Keratinocyte (primary cell): ENCODE measurements around the gene AOPEP. TPM values are rescaled to one million over a fixed set of nuclear protein-coding genes. Genes with fewer than 3 reads are reported as not detected.

Experiments
- DNase-seq: peaks from one replicate; pipeline ENCODE4 v3.0.0-alpha.2; 2011; ENCODE audit warnings: low read depth, missing footprints, low spot score
- FAIRE-seq: peaks from 2 replicates; lab custom pipeline; 2011; peaks lifted over from hg19 to GRCh38; lab: Jason Lieb, UNC
- H2AFZ ChIP-seq: 2 replicates; pipeline ENCODE4 v1.6.0; 2012; ENCODE audit warnings: low read length, control low read depth, inconsistent platforms; ENCODE audit not compliant: control insufficient read depth
- H3K27ac ChIP-seq: 2 replicates; pipeline ENCODE4 v1.5.1; 2011; ENCODE audit warnings: low read length; ENCODE audit not compliant: control insufficient read depth, insufficient read depth
- H3K27me3 ChIP-seq: 3 replicates; pipeline ENCODE4 v1.6.0; 2011; ENCODE audit warnings: low read length; ENCODE audit not compliant: control insufficient read depth, insufficient read depth; ENCODE audit errors: extremely low read depth
- H3K36me3 ChIP-seq, 2 experiments: 2 replicates in 1 of 2; 3 replicates in 1 of 2; pipeline ENCODE4 v1.5.1; 2011; ENCODE audit warnings: low read length in 2 of 2, mild to moderate bottlenecking in 1 of 2; ENCODE audit not compliant: control insufficient read depth in 2 of 2, insufficient read depth in 2 of 2; ENCODE audit errors: extremely low read depth in 1 of 2
- H3K4me1 ChIP-seq: 3 replicates; pipeline ENCODE4 v1.5.1; 2011; ENCODE audit warnings: low read length; ENCODE audit not compliant: control insufficient read depth, insufficient read depth; ENCODE audit errors: extremely low read depth
- H3K4me2 ChIP-seq: 3 replicates; pipeline ENCODE4 v1.6.0; 2011; ENCODE audit warnings: low read depth, low read length; ENCODE audit not compliant: control insufficient read depth, insufficient read depth; ENCODE audit errors: extremely low read depth
- H3K4me3 ChIP-seq, 3 experiments: fragments of 200-600 bp in 1 of 3; sonication (generic) in 1 of 3; 2 replicates in 2 of 3; 3 replicates in 1 of 3; pipeline ENCODE4 v1.5.1; 2011 to 2016; ENCODE audit warnings: low read length in 3 of 3, mild to moderate bottlenecking in 3 of 3, control low read depth in 2 of 3, inconsistent platforms in 1 of 3, low read depth in 1 of 3, mixed read lengths in 1 of 3, mixed run types in 1 of 3, moderate library complexity in 1 of 3; ENCODE audit not compliant: control insufficient read depth in 2 of 3, insufficient read depth in 2 of 3; ENCODE audit errors: extremely low read depth in 1 of 3
- H3K79me2 ChIP-seq: 2 replicates; pipeline ENCODE4 v1.6.0; 2012; ENCODE audit warnings: low read length; ENCODE audit not compliant: control insufficient read depth, insufficient read depth
- H3K9ac ChIP-seq: 3 replicates; pipeline ENCODE4 v1.6.0; 2011; ENCODE audit warnings: low read length; ENCODE audit not compliant: control insufficient read depth, insufficient read depth; ENCODE audit errors: extremely low read depth
- H3K9me1 ChIP-seq: 3 replicates; pipeline ENCODE4 v1.6.0; 2011; ENCODE audit warnings: low read length; ENCODE audit not compliant: control insufficient read depth, insufficient read depth; ENCODE audit errors: extremely low read depth
- H3K9me3 ChIP-seq: 2 replicates; pipeline ENCODE4 v1.5.1; 2012; ENCODE audit warnings: low read depth, low read length; ENCODE audit not compliant: control insufficient read depth
- H4K20me1 ChIP-seq: 3 replicates; pipeline ENCODE4 v1.6.0; 2011; ENCODE audit warnings: low read length; ENCODE audit not compliant: control insufficient read depth, insufficient read depth; ENCODE audit errors: extremely low read depth
- EZH2 ChIP-seq: IDR thresholded peaks from one replicate; pipeline ENCODE4 v1.6.1; 2012; ENCODE audit warnings: inconsistent platforms, mild to moderate bottlenecking, low read length, moderate library complexity
- dilution Hi-C: fragments of 300-500 bp; cut with MboI; formaldehyde crosslinking; loops from one replicate; pipeline ENCODE4 v1.7.0; 2020; ENCODE audit warnings: low sequenced_read_pairs; ENCODE audit not compliant: extremely low pct_ligation_motif_present
- polyA plus RNA-seq, 5 experiments: library from polyadenylated mRNA; depleted of rRNA in 3 of 5; stranded (reverse) in 3 of 5; stranded (forward) in 1 of 5; unstranded in 1 of 5; fragments of >200 nt; gene quantifications; 1 replicate in 1 of 5; 2 replicates in 3 of 5; 3 replicates in 1 of 5; pipeline versions ENCODE4 v1.2.1 to v1.2.3, GENCODE V29; 2011 to 2012; ENCODE audit warnings: missing spikeins in 2 of 5, low read depth in 1 of 5, low replicate concordance in 1 of 5
- TF ChIP-seq, protein P1 (sequence below), 3 experiments: IDR thresholded peaks in 1 of 3; conservative IDR thresholded peaks in 1 of 3; optimal IDR thresholded peaks in 1 of 3; 2 replicates in 2 of 3; 3 replicates in 1 of 3; pipeline versions ENCODE3 to v1.5.1; 2011; ENCODE audit warnings: low read length in 3 of 3, mild to moderate bottlenecking in 3 of 3, moderate library complexity in 2 of 3, control low read depth in 1 of 3, inconsistent platforms in 1 of 3; ENCODE audit not compliant: insufficient read depth in 2 of 3; ENCODE audit errors: extremely low read depth in 1 of 3

Gene AOPEP
- polyA plus RNA-seq, 1 donor (not counting 4 experiments of a cell fraction or from before 2014, with no cell fraction given) = 27.0 TPM

DNA sequence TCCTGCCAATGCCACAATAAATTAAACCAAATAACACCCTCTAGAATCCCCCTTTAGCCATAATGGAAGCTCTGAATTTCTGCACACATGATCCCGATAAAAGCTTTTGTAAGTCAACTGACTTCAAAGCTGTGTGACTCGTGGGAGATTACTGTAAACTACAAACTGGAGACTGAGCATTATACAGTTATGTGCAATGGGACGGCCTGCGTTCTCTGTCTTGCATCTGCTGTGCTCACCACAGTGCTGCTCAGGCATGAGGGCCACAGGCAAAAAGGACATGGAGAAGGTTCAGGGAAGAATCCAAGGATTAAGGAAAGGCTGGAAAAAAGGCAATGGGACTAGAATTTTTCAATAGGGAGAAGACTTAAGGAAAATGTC, 406.8 kb downstream of the AOPEP start:
- Histone ChIP-seq H3K79me2 (no peaks in the 10 kb centered on the region), H2AFZ (no peak overlapping the region), H3K27me3 (no peaks in the 10 kb centered on the region), H3K9ac (no peak overlapping the region), H3K4me1 (peaks cover 3% of the 10 kb centered on the region), H3K27ac (no peak overlapping the region), H4K20me1 (no peaks in the 10 kb centered on the region), H3K36me3 (no peaks in the 10 kb centered on the region), H3K9me1 (no peaks in the 10 kb centered on the region), H3K4me3 (no peak overlapping the region), H3K9me3 (no peaks in the 10 kb centered on the region), H3K4me2 (no peak overlapping the region)
- TF ChIP-seq, protein P1, sequence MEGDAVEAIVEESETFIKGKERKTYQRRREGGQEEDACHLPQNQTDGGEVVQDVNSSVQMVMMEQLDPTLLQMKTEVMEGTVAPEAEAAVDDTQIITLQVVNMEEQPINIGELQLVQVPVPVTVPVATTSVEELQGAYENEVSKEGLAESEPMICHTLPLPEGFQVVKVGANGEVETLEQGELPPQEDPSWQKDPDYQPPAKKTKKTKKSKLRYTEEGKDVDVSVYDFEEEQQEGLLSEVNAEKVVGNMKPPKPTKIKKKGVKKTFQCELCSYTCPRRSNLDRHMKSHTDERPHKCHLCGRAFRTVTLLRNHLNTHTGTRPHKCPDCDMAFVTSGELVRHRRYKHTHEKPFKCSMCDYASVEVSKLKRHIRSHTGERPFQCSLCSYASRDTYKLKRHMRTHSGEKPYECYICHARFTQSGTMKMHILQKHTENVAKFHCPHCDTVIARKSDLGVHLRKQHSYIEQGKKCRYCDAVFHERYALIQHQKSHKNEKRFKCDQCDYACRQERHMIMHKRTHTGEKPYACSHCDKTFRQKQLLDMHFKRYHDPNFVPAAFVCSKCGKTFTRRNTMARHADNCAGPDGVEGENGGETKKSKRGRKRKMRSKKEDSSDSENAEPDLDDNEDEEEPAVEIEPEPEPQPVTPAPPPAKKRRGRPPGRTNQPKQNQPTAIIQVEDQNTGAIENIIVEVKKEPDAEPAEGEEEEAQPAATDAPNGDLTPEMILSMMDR (optimal IDR thresholded peaks at IDR 0.05 in 1 of 3, IDR thresholded peaks at IDR 0.05 in 1 of 3, conservative IDR thresholded peaks at IDR 0.05 in 1 of 3; ENCODE audit: extremely low read depth in 1 of 3, insufficient read depth in 2 of 3, low read length in 3 of 3) = no peak
- TF ChIP-seq EZH2 = no peak
- dilution Hi-C loops = no loop called here
- FAIRE-seq (no peak), DNase-seq (no peak)

DNA sequence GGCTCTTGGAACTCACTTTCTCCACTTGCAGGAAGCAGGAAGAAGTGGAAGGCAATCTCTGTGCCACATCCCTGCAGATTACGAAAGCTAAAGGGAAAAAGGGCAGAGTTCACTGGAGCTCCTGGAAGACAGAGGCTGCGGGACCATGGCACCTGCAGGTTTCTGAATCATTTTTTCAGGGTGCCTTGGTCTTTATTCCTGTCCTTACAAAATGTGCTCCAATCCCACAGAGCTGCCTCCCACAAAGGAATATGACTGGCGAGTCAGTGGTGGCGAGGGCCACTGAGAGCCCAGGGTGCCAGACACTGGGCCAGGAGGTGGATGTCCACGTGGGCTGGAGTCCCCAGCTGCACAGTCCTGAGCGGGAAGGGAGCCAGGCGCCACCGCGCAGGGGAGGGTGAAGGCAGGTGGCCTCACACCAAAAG, 408.0 kb downstream of the AOPEP start:
- no peaks in the 10 kb centered on the region for H3K9me3 ChIP-seq
- H3K79me2 ChIP-seq = no peaks in the 10 kb centered on the region
- TF ChIP-seq EZH2 = no peak
- TF ChIP-seq, protein P1 (optimal IDR thresholded peaks at IDR 0.05 in 1 of 3, IDR thresholded peaks at IDR 0.05 in 1 of 3, conservative IDR thresholded peaks at IDR 0.05 in 1 of 3; ENCODE audit: extremely low read depth in 1 of 3, insufficient read depth in 2 of 3, low read length in 3 of 3) = no peak
- no peak overlapping the region for H2AFZ ChIP-seq
- no peaks in the 10 kb centered on the region for H3K36me3 ChIP-seq
- dilution Hi-C loops = no loop called here
- peaks cover 15% of the 10 kb centered on the region for H3K4me1 ChIP-seq
- H3K9me1 ChIP-seq = no peaks in the 10 kb centered on the region
- no peaks in the 10 kb centered on the region for H3K27me3 ChIP-seq
- H3K9ac ChIP-seq = no peak overlapping the region
- H3K27ac ChIP-seq = no peak overlapping the region
- no peak overlapping the region for H3K4me3 ChIP-seq
- no peak overlapping the region for H3K4me2 ChIP-seq
- FAIRE-seq = no peak
- no peak for DNase-seq
- H4K20me1 ChIP-seq = no peaks in the 10 kb centered on the region
